PC-3 (cell line): ENCODE results near the gene PEAK3.

Experiments
- EZH2 ChIP-seq: fragments of 300-600 bp; sonication (generic); IDR thresholded peaks from one replicate; pipeline ENCODE4 v1.6.1; 2017; ENCODE audit warnings: antibody characterized with exemption, mild to moderate bottlenecking, low read length; ENCODE audit not compliant: unreplicated experiment
- TF ChIP-seq, protein P1 (sequence below): fragments of 300-600 bp; sonication (generic); conservative IDR thresholded peaks from 2 replicates; pipeline ENCODE4 v1.5.1; 2017; ENCODE audit warnings: antibody characterized with exemption, low read depth, mild to moderate bottlenecking, low read length

DNA sequence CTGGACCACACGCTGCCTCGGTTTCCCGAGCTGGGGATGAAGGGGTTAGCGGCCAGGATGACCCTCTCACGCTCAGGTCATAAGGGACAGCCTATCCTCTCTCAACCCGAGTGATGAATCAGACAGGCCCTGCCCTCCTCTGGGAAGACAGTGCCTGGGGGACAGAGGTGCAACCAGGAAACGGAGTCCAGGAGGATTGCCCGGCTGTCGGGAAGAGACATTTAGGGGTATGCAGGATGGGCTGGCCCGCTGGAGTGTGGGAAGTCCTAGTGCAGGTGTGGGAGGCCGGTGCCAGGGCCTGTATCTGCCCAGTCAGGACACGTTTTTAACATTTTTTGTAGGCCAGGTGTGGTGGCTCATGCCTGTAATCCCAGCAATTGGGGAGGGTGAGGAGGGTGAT is 38.1 kb upstream of the PEAK3 start:
- no peak for TF ChIP-seq EZH2
- TF ChIP-seq, protein P1, sequence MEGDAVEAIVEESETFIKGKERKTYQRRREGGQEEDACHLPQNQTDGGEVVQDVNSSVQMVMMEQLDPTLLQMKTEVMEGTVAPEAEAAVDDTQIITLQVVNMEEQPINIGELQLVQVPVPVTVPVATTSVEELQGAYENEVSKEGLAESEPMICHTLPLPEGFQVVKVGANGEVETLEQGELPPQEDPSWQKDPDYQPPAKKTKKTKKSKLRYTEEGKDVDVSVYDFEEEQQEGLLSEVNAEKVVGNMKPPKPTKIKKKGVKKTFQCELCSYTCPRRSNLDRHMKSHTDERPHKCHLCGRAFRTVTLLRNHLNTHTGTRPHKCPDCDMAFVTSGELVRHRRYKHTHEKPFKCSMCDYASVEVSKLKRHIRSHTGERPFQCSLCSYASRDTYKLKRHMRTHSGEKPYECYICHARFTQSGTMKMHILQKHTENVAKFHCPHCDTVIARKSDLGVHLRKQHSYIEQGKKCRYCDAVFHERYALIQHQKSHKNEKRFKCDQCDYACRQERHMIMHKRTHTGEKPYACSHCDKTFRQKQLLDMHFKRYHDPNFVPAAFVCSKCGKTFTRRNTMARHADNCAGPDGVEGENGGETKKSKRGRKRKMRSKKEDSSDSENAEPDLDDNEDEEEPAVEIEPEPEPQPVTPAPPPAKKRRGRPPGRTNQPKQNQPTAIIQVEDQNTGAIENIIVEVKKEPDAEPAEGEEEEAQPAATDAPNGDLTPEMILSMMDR: no peak
